Activated CD4-positive, alpha-beta T cell treated with anti-CD3 and anti-CD28 coated beads, Interleukin-2, Interleukin-4, amounts not matched to agents 100 ng/mL and 50 ng/mL, durations not matched to agents 16 hours and 8 hours (primary cell): Measurements from ENCODE around the gene EZH1.

Experiments used
- DNase-seq: peaks from one replicate; pipeline ENCODE4 v3.0.0-alpha.2; 2020; ENCODE audit warnings: low spot score

The EZH1 gene

GRCh38 chr17:42682722-42683403 lies 62.0 kb downstream of the EZH1 start:
- no peak for DNase-seq

- DNase-seq: no peak
Measured at GRCh38 chr17:42681976-42682721, 62.7 kb downstream of the EZH1 start, which contains the start of gene CNTNAP1. TSS of gene CNTNAP1 (plus strand) at chr17:42682531. CDS start at chr17:42682830, 299 bp downstream.

GRCh38 chr17:42680331-42680808 lies 64.5 kb downstream of the EZH1 start:
- DNase-seq: no peak

GRCh38 chr17:42679492-42680330 lies 65.1 kb downstream of the EZH1 start:
- peak; percentile 73 for DNase-seq

DNA sequence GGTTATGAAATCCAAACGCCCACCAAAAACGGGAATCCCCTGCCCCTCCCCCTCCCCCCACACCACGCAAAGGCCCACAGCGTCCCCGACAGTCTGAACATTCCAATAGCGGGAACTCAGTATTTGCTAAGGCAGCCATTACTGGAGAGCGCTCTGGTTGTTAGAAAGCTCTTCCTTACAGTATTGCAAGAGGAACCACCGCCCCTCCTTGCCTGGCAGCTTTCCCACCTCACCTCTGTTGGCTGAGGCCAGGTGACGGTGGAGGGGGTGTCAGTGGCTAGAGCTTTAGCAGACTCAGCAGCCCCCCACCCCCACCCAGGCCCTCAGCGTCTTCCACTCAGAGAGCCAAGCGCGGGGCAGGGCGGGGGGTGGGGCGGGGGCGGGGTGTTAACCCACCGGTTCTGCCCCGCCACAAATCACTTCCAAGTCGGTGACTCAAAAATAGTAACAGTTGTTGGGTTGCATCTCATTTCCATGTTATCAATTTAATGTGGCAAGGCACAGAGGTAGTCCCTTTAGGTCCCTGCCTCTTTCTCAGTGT lies 65.8 kb downstream of the EZH1 start:
- DNase-seq: peak; percentile 61

DNA sequence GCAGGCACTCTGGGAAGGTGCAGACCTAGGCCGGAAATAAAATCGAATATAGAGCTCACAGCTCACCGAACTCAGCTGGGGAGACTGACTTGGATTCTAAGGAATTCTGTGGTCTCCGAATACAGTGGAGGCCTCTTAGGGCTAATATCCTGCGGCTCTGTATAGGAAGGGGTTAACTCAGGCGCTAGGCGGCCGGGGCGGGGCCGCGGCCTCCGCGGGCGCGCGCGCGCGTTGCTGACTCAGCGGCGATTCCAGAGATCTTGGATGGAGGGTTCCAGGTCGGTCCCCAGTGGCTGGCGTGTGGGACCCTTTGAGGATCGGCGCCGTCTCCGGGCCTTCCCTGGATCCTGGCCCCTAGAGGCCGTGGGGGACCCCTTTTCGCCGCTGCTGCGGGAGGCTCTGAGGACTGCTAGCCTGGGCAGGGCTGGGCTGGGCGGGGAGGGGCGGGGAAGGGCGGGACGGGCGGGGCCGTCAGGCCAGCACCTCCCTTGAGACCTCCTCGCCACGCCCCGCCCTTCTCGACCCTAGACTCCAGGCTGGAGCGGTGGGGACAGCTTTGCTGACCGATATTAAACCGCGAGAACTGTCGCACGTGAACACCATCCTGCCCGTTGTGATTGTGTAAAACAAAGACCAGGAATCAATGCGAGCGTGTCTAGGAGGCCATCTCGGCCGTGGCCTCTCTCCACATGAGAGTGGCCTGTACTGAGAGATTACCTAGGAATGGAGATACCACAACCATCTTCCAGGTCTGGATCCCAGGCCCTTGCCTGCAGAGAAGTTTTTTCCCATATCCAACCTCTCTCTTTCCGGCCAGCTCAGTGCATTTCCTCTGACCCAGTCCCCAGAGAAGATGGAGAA lies 66.7 kb downstream of the EZH1 start:
- DNase-seq: peak; percentile 69

DNA sequence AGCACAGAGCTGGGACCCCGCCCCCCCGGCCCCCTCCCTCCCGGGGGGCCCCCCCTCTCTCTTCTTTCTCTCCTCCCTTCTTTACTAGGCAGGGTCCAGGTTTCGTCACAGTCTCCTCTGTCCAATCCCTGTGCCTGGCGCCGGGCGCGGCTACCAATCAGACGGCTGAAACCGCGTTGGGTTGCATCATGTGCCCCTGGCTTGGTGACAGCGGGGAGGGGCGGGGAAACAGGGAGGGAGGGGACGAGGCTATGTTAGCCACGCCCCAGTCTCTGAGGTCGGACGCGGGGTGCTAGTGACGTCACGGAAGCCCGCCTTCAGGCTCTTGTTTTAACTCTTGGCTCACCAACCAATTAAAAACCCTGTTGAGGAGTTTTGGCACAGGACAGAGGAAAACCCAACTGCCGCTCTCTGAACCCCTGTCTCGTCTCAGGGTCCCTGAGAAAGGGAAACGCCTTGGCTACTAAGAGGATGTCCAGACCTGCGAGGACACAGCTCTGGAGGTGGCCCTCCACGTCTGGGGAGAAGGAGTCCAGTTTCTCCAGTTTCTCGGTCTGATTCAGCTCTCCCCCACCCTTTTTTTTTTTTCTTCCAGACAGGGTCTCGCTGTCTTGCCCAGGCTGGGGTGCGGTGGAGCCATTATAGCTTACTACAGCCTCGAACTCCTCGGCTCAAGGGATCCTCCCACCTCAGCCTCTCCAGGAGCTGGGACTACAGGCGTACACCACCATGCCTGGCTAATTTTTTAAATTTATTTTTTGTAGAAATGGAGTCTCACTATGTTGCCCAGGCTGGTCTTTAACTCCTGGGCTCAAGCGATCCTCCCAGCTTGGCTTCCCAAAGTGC lies 67.6 kb downstream of the EZH1 start:
- peak; percentile 99 for DNase-seq

DNA sequence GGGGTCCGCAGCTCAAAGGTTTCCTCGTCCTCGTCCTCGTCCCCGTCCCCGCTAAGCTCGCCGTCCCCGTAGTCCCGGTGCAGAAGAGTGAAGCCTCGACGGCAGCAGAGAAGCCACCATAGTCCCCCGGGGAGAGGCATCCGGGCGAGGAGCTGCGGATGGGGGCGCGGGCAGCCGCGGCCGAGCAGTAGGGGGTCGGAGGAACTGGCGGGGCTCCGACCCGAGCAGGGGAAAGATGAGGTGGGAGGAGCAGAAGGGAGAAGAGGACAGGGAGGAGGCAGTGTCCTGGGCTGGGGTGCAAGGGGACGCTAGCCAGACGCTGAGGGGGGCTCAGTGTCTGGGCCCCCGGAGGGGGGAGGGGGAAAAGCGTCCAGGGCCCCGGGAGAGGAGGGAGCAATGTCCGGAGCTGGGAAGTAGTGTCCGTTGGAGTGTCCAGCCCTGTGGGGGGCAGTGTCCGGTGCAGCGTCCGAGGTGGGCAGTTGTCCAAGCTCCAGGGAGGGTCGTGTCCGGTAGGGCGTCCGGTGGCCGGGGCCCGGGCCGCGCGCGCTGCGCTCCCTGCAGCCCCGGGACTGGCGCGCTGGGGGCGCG lies 68.3 kb downstream of the EZH1 start, which contains the start of gene PLEKHH3:
Gene PLEKHH3 (minus strand): TSS at position 571 of the 588 bp plus-strand sequence. CDS start 431 bp downstream, at position 140.
- no peak for DNase-seq

- DNase-seq: no peak
Measured at GRCh38 chr17:42675965-42676423, 68.8 kb downstream of the EZH1 start.

DNA sequence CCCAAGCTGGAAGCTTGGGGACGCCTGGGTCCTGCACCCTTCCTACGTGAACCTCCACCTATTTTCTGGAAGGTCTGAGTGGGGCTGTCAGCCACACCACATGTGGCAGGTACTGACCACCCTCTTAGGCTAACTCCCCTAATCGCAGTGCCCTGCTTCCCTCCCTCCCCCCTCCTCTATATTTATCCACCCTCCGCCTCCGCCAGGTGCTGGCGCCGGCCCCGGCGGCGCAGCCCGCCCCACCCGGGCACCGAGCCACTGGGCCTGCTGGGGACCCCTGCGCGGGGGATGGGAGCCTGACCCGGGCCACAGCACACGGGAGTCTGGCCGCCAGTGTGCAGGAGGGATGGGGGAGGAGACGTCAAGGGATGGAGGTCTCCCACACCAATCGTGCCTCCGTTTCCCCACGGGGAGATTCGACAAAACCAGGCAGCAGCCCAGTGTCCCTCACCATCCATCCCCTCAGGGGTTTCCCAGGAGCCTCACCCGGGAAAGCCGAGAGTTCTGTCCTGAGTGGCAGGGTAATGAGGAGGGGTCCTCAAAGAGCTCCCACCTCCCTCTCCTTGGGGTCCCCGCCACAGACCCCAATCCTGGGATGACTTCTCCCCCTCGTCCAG lies 69.4 kb downstream of the EZH1 start:
- no peak for DNase-seq

GRCh38 chr17:42674755-42675347 lies 70.0 kb downstream of the EZH1 start:
- no peak for DNase-seq

- DNase-seq: no peak
Measured at GRCh38 chr17:42673885-42674754, 70.7 kb downstream of the EZH1 start.

GRCh38 chr17:42673266-42673884 lies 71.5 kb downstream of the EZH1 start:
- no peak for DNase-seq

DNA sequence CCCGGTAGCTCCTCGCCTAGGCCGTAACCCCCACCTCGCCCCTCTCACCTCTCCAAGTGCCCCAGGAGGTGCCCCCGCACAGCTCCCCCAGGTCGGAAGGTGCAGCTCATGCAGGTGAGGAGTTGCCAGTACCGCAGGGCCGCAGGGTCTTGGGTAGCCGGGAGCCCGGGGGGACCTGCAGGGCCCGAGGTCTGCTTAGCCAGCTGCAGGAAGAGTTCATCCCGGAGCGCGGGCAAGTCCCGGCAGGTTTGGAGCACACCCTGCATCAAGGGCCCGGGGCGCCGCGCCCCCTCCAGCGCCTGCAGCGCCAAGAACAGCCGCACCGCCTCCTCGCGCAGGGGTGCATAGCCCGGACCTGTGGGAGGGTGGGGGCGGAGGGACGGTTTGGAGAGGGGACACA lies 72.8 kb downstream of the EZH1 start:
- DNase-seq: no peak

- no peak for DNase-seq
Measured at GRCh38 chr17:42670789-42671657, 73.8 kb downstream of the EZH1 start.
